Activated naive CD8-positive, alpha-beta T cell treated with anti-CD3 and anti-CD28 coated beads, Interleukin-2, amount 50 U/mL, for 24 hours (primary cell): Measurements from ENCODE around the gene KRTAP4-7.
"Not testable (repeated sequence)": the region's sequence is repeated elsewhere in the genome, so short reads cannot be mapped to it uniquely, and the experiment has no call there.

Source experiments
- ATAC-seq: fragments of 150-1000 bp; cut with Tn5 transposase; one replicate; pipeline ENCODE4 v1.10.0; 2021
- DNase-seq: peaks from one replicate; pipeline ENCODE4 v3.0.0; 2021
- H3K27ac Mint-ChIP-seq: one replicate; pipeline ENCODE4 v1.8.0; 2021; ENCODE audit warnings: mild to moderate bottlenecking, mixed read lengths
- H3K27me3 Mint-ChIP-seq: one replicate; pipeline ENCODE4 v1.8.0; 2021; ENCODE audit warnings: mixed read lengths
- H3K36me3 Mint-ChIP-seq: one replicate; pipeline ENCODE4 v1.8.0; 2021; ENCODE audit warnings: low read depth, mixed read lengths
- H3K4me1 Mint-ChIP-seq: one replicate; pipeline ENCODE4 v1.8.0; 2021; ENCODE audit warnings: mixed read lengths
- H3K4me3 Mint-ChIP-seq: one replicate; pipeline ENCODE4 v1.8.0; 2021; ENCODE audit warnings: mild to moderate bottlenecking, moderate library complexity, mixed read lengths
- H3K9me3 Mint-ChIP-seq: one replicate; pipeline ENCODE4 v1.8.0; 2021; ENCODE audit warnings: mixed read lengths

The KRTAP4-7 gene

DNA sequence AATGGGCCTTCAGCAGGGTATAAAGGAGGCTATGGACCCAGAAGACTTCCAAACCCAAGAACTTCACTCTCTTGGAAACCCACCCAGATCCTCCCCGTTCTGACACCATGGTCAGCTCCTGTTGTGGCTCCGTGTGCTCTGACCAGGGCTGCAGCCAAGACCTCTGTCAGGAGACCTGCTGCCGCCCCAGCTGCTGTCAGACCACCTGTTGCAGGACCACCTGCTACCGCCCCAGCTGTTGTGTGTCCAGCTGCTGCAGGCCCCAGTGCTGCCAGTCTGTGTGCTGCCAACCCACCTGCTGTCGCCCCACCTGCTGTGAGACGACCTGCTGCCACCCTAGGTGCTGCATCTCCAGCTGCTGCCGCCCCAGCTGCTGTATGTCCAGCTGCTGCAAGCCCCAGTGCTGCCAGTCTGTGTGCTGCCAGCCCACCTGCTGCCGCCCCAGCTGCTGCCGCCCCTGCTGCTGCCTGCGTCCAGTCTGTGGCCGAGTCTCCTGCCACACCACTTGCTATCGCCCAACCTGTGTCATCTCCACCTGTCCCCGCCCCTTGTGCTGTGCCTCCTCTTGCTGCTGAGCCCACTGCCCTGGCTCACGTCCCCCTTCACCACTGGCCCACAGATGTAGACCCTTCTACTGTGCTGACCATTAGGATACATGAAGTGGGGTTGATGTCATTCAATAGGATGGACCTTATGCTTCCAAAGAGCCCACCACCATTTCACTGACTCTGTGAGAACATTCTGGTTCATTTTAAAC is at the start of gene KRTAP4-7:
TSS of gene KRTAP4-7 (plus strand) at position 51 of the 757 bp plus-strand sequence. CDS start at position 108, 57 bp downstream.
- H3K4me3 Mint-ChIP-seq, H3K4me1 Mint-ChIP-seq, ATAC-seq, DNase-seq, H3K9me3 Mint-ChIP-seq, H3K27ac Mint-ChIP-seq, H3K36me3 Mint-ChIP-seq, H3K27me3 Mint-ChIP-seq: not testable (repeated sequence)

DNA sequence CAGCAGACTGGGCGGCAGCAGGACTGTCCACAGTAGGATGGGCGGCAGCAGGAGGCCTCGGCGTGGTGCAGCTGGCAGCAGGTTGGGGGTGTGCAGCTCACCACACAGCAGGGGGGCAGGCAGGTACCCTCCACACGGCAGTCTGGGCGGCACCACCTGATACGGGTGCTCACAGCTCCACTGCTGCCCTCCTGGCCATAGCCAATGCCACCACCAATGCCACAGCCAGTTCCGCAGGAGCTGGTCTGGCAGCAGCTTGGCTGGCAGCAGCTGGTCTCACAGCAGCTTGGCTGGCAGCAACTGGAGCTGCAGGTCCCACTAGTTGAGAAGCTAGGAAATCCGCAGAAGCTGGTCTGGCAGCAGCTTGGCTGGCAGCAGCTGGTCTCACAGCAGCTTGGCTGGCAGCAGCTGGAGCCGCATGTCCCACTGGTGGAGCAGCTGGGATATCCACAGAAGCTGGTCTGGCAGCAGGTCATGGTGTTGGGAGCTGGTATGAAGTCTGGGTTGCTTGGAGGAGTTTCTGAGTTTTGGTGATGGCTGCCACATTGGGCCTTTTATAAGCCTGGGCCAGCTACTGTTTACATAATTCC is 49.5 kb upstream of the KRTAP4-7 start, which contains the start of gene KRTAP1-3:
TSS of gene KRTAP1-3 (minus strand) at position 529 of the 590 bp plus-strand sequence. CDS start at position 476, 53 bp downstream.
- not testable (repeated sequence) for H3K9me3 Mint-ChIP-seq

DNA sequence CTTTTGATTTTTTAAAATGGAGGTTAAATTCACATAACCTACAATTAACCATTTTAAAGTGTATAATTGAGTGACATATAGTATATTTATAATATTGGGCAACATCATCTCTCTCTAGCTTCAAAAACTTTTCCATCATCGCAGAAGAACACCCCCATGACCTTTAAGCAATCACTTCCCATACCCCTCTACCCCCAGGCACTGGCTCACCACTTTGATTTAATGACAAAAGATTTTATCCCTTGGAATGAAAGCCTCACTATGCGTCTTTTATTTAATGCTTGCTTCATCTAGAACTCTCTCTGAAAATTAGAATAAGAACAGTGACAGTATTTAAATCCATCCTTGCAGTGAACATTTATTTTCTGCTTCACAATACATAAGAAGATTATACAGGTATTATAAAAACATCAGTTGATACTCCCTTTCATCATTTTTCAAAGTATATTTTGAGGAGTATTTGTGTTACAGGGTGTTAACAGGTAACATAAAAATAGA is 46.0 kb upstream of the KRTAP4-7 start:
- H3K4me3 Mint-ChIP-seq, result no peak overlapping the region
- no peaks in the 10 kb centered on the region for H3K4me1 Mint-ChIP-seq
- ATAC-seq (no peak), DNase-seq (no peak)
- H3K27ac Mint-ChIP-seq, result no peak overlapping the region
- H3K36me3 Mint-ChIP-seq, result no peaks in the 10 kb centered on the region
- peaks cover 5% of the 10 kb centered on the region for H3K9me3 Mint-ChIP-seq
- H3K27me3 Mint-ChIP-seq, result no peaks in the 10 kb centered on the region

More for the DNA sequence above, 49.5 kb upstream of the KRTAP4-7 start, which contains the start of gene KRTAP1-3:
- H3K4me3 Mint-ChIP-seq, H3K36me3 Mint-ChIP-seq, H3K27ac Mint-ChIP-seq, H3K4me1 Mint-ChIP-seq, H3K27me3 Mint-ChIP-seq, ATAC-seq, DNase-seq: not testable (repeated sequence)

DNA sequence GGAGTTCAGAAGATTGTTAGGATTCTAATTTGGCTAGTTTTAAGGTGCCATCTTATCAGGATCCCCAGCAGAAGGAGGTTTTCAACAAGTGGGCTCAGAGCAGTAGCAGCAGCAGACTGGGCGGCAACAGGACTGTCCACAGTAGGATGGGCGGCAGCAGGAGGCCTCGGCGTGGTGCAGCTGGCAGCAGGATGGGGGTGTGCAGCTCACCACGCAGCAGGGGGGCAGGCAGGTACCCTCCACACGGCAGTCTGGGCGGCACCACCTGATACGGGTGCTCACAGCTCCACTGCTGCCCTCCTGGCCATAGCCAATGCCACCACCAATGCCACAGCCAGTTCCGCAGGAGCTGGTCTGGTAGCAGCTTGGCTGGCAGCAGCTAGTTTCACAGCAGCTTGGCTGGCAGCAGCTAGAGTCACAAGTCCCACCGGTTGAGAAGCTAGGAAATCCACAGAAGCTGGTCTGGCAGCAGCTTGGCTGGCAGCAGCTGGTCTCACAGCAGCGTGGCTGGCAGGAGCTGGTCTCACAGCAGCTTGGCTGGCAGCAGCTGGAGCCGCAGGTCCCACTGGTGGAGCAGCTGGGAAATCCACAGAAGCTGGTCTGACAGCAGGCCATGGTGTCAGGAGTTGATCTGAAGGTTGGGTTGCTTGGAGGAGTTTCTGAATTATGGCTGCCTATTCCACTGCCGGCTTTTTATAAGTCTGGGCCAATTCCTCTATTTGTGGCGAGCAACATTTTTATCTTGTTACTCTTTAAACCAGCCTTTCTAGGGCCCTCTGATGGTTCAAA is 43.0 kb upstream of the KRTAP4-7 start, which contains the start of gene KRTAP1-1:
TSS of gene KRTAP1-1 (minus strand) at position 668 of the 789 bp plus-strand sequence. CDS start at position 615, 53 bp downstream.
- not testable (repeated sequence) for ATAC-seq, H3K27me3 Mint-ChIP-seq, H3K4me1 Mint-ChIP-seq, DNase-seq, H3K36me3 Mint-ChIP-seq, H3K27ac Mint-ChIP-seq, H3K4me3 Mint-ChIP-seq
- H3K9me3 Mint-ChIP-seq, result peaks cover 11% of the 10 kb centered on the region

DNA sequence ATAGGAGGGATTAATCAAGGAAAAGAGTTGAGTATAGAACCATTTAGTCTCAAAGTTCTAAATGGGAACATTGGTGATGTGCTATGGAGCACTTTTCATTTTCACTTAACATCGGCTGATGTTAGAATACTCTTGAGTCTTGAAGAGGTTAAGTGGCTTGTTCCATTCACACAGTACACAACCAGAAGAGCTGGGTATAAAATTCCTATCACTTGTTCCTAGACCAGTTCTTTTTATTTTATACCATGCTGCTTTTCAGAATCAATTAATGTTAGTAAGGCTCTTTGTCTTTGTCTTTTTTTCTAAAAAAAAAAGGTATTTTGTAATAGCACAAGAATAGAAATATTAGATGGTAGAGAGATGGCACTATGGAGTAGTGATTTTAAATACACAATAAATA is 41.0 kb upstream of the KRTAP4-7 start:
- Mint-ChIP-seq H3K9me3 (peaks cover 11% of the 10 kb centered on the region), H3K36me3 (no peaks in the 10 kb centered on the region), H3K27me3 (peaks cover 11% of the 10 kb centered on the region), H3K4me1 (peaks cover 5% of the 10 kb centered on the region), H3K4me3 (no peak overlapping the region), H3K27ac (no peak overlapping the region)
- ATAC-seq, result no peak
- no peak for DNase-seq

DNA sequence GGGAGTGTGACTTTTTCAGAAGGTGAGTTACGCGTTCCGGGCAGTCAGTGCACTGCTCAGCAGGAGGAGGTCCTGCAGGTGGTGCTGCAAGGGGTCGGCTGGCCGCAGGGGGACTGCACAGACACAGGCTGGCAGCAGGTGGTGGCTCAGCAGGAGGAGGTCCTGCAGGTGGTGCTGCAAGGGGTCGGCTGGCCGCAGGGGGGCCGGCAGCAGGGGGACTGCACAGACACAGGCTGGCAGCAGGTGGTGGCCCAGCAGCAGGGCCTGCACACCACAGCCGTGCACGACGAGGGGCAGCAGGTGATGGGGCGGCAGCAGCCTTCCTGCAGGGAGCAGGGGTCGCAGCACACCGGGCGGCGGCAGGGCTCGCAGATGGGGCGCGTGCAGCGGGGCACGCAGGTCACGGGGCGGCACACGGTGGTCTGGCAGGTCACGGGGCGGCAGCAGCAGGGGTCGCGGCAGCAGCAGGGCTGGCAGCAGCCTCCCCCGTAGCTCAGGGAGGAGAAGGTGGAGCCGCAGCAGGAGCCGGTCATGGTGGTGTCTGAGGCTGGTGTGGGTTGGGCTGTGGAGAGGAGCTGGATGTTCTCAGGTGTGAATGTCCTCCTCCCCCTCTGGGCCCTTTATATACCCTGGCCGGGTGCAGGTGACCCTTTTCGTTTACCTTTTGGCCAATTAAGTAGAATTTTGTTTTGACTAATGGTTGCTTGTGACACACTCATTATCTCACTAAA is 37.0 kb upstream of the KRTAP4-7 start, which contains the start of gene KRTAP2-1:
TSS of gene KRTAP2-1 (minus strand) at position 582 of the 731 bp plus-strand sequence. CDS start at position 533, 49 bp downstream.
- not testable (repeated sequence) for H3K27ac Mint-ChIP-seq, H3K4me3 Mint-ChIP-seq, H3K36me3 Mint-ChIP-seq, DNase-seq, H3K4me1 Mint-ChIP-seq, ATAC-seq
- H3K9me3 Mint-ChIP-seq, result peaks cover 11% of the 10 kb centered on the region
- peaks cover 13% of the 10 kb centered on the region for H3K27me3 Mint-ChIP-seq

DNA sequence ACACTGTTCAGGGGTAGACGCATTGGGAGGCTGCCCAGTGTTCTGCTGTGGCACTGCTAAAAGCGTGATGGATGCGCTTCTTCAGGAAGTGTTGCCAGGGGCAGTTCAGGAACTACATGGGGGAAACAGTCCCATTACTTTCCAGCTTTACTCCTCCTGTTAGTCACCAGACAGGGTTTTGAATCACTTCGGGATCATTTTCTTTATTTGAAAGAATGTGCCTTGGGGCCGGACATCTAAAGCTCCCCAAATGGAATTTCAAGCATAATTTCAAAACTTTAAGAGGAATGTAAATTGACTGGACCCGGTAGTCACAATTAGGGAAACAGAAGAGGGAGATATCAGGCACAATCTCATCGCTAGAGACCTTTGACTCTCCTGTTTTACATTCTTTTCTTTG is 35.5 kb upstream of the KRTAP4-7 start:
- ATAC-seq (no peak), DNase-seq (no peak)
- Mint-ChIP-seq H3K27me3 (peaks cover 13% of the 10 kb centered on the region), H3K36me3 (no peaks in the 10 kb centered on the region), H3K9me3 (peaks cover 4% of the 10 kb centered on the region), H3K4me3 (no peak overlapping the region), H3K27ac (no peak overlapping the region), H3K4me1 (peaks cover 5% of the 10 kb centered on the region)

DNA sequence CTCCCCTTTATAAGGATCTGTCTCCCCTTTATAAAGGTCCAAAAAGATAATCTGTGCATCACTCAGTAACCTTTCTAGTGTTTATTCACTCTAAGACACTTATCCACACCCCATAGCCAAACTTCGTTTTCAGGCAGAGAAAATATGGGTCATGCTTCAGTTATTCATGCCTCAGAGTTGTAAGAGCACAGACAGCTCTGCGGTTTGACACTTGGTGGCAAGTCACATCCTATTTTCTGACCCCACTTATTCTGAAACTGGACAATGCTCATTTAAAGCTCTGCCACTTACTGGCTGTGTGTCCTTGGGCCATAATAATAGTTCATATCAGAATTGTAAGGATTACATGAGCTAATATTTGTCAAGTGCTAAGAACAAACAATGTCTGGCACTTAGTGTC is 34.8 kb upstream of the KRTAP4-7 start:
- no peak for ATAC-seq

DNA sequence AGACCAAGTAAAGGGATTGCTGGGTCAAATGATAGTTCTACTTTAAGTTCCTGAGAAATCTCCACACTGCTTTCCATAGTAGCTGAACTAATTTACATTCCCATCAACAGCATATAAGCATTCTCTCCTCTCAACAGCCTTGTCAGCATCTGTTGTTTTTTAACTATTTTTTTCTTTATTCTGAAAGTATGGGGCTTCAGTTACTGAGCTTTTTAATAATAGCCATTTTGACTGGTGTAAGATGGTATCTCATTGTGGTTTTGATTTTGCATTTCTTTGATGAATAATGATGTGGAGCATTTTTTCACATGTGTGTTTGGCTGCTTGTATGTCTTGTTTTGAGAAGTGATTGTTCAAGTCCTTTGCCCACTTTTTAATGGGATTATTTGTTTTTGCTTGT is 31.4 kb upstream of the KRTAP4-7 start:
- no peaks in the 10 kb centered on the region for H3K36me3 Mint-ChIP-seq
- no peak for DNase-seq
- no peak overlapping the region for H3K4me3 Mint-ChIP-seq
- no peak overlapping the region for H3K27ac Mint-ChIP-seq
- no peak for ATAC-seq
- no peaks in the 10 kb centered on the region for H3K4me1 Mint-ChIP-seq
- no peaks in the 10 kb centered on the region for H3K9me3 Mint-ChIP-seq
- peaks cover 10% of the 10 kb centered on the region for H3K27me3 Mint-ChIP-seq

More for the DNA sequence above, 34.8 kb upstream of the KRTAP4-7 start:
- Mint-ChIP-seq H3K4me3 (no peak overlapping the region), H3K36me3 (no peaks in the 10 kb centered on the region), H3K27me3 (peaks cover 13% of the 10 kb centered on the region), H3K4me1 (peaks cover 3% of the 10 kb centered on the region), H3K27ac (no peak overlapping the region), H3K9me3 (no peaks in the 10 kb centered on the region)
- no peak for DNase-seq

DNA sequence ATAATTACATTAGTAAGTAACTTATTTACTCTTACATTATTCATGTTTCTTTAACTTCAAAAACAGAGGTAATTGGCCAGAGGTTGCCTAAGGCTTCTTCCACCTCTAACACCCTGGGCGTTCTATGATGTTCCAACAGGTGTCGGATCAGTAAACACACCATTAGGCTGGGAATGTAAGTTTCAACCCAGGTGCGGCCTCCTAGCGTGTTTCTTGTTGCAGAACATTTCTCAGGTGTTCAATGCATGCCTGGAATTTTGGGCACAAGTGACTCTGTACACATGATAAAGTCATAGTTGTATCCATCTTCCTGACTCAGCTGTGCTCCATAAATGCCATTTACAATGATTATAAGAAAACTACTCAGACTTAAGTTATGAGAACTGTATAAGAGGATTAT is 29.9 kb upstream of the KRTAP4-7 start:
- Mint-ChIP-seq H3K4me1 (no peaks in the 10 kb centered on the region), H3K4me3 (no peak overlapping the region), H3K36me3 (no peaks in the 10 kb centered on the region), H3K27ac (no peak overlapping the region), H3K27me3 (peaks cover 19% of the 10 kb centered on the region), H3K9me3 (no peaks in the 10 kb centered on the region)
- DNase-seq (no peak), ATAC-seq (no peak)

DNA sequence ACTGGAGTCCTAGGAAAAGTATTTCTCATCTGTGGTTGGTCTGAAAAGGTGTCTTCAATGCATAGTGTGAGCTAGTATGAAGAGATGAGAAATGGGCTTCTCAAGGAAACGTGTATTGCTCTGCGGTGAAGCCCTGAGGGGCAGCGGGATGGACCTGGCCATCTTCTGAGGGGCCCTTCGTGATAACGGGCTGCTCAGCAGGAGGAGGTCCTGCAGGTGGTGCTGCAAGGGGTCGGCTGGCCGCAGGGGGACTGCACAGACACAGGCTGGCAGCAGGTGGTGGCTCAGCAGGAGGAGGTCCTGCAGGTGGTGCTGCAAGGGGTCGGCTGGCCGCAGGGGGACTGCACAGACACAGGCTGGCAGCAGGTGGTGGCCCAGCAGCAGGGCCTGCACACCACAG is 29.4 kb upstream of the KRTAP4-7 start:
- H3K4me1 Mint-ChIP-seq, H3K36me3 Mint-ChIP-seq, H3K27ac Mint-ChIP-seq, H3K4me3 Mint-ChIP-seq, ATAC-seq, DNase-seq, H3K9me3 Mint-ChIP-seq: not testable (repeated sequence)
- peaks cover 21% of the 10 kb centered on the region for H3K27me3 Mint-ChIP-seq

DNA sequence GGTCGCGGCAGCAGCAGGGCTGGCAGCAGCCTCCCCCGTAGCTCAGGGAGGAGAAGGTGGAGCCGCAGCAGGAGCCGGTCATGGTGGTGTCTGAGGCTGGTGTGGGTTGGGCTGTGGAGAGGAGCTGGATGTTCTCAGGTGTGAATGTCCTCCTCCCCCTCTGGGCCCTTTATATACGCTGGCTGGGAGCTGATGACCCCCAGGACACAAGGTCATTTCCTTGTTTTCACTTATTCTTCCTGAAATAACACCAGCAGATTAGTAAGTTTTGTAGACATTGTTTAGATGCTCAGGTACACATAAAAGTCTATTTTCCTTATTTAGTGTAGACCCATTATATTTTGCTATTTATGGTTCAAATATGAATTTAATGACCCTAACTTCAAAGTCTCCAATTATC is 28.8 kb upstream of the KRTAP4-7 start, which contains the start of gene KRTAP2-2:
TSS of gene KRTAP2-2 (minus strand) at position 101 of the 400 bp plus-strand sequence. CDS start at position 82, 19 bp downstream.
- H3K36me3 Mint-ChIP-seq, ATAC-seq, H3K4me1 Mint-ChIP-seq, DNase-seq, H3K9me3 Mint-ChIP-seq, H3K27ac Mint-ChIP-seq, H3K4me3 Mint-ChIP-seq: not testable (repeated sequence)
- peaks cover 23% of the 10 kb centered on the region for H3K27me3 Mint-ChIP-seq

DNA sequence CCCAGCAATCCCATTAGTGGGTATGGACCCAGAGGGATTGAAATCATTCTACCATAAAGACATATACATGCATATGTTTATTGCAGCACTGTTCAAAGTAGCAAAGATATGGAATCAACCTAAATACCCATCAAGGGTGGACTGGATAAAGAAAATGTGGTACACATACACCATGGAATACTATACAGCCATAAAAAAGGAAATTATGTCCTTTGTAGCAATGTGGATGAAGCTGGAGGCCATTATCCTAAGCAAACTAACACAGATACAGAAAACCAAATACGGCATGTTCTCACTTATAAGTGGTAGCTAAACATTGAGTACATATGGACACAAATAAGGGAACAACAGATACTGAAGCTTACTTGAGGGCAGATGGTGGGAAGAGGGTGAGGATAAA is 26.4 kb upstream of the KRTAP4-7 start:
- Mint-ChIP-seq H3K9me3 (no peaks in the 10 kb centered on the region), H3K4me1 (no peaks in the 10 kb centered on the region), H3K4me3 (no peak overlapping the region), H3K27me3 (peaks cover 33% of the 10 kb centered on the region), H3K36me3 (no peaks in the 10 kb centered on the region), H3K27ac (no peak overlapping the region)
- no peak for ATAC-seq
- DNase-seq, result no peak

DNA sequence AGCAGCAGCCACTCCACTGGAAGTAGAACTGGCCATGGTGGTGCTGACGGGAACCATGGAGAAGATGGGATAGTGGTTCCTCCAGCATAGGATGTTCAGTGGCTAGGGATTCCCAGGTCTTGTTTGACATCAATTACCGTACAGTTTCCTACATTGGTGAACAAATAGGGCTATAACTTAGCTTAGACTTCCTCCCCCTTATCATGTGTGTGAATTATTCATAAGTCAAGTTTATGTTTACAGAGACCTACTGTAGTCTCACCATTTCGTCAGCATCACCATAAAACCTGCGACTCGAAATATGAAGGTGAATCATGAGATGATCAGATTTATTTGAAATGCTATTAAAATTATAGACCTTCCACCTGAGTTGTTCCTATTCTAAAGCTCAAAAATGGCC is 25.2 kb upstream of the KRTAP4-7 start:
- H3K27ac Mint-ChIP-seq, result no peak overlapping the region
- no peak overlapping the region for H3K4me3 Mint-ChIP-seq
- H3K36me3 Mint-ChIP-seq, result no peaks in the 10 kb centered on the region
- H3K27me3 Mint-ChIP-seq, result peaks cover 33% of the 10 kb centered on the region
- ATAC-seq (no peak), DNase-seq (no peak)
- no peaks in the 10 kb centered on the region for H3K9me3 Mint-ChIP-seq
- no peaks in the 10 kb centered on the region for H3K4me1 Mint-ChIP-seq
